Muscle layer of duodenum (tissue), 2 donors: ENCODE measurements around the gene ELF4.
A peak's percentile ranks its signal among the peaks of the same experiment; 100 is the strongest.

Experiments used
- H3K27ac ChIP-seq: one replicate; pipeline ENCODE4 v1.7.0; 2013; ENCODE audit warnings: mild to moderate bottlenecking, low read length
- H3K27me3 ChIP-seq: one replicate; pipeline ENCODE4 v1.7.0; 2013; ENCODE audit warnings: low read depth, mild to moderate bottlenecking, control low read depth, low read length
- H3K36me3 ChIP-seq, 2 donors: one replicate each; pipeline ENCODE4 v1.7.0; 2013; ENCODE audit warnings: low read length in 2 of 2, control low read depth in 1 of 2, mild to moderate bottlenecking in 1 of 2; ENCODE audit not compliant: insufficient read depth in 2 of 2, control insufficient read depth in 1 of 2
- H3K4me1 ChIP-seq, 2 donors: one replicate each; pipeline ENCODE4 v1.7.0; 2013; ENCODE audit warnings: low read length in 2 of 2, mild to moderate bottlenecking in 2 of 2, control low read depth in 1 of 2, moderate library complexity in 1 of 2; ENCODE audit not compliant: insufficient read depth in 2 of 2, control insufficient read depth in 1 of 2
- H3K4me3 ChIP-seq, 2 donors: one replicate each; pipeline ENCODE4 v1.7.0; 2013; ENCODE audit warnings: low read length in 2 of 2, low read depth in 1 of 2, mild to moderate bottlenecking in 1 of 2
- H3K9me3 ChIP-seq, 2 donors: one replicate each; pipeline ENCODE4 v1.7.0; 2013; ENCODE audit warnings: low read length in 2 of 2, control low read depth in 1 of 2, mild to moderate bottlenecking in 1 of 2; ENCODE audit not compliant: control insufficient read depth in 1 of 2
- donor health status: healthy.

The ELF4 gene

DNA sequence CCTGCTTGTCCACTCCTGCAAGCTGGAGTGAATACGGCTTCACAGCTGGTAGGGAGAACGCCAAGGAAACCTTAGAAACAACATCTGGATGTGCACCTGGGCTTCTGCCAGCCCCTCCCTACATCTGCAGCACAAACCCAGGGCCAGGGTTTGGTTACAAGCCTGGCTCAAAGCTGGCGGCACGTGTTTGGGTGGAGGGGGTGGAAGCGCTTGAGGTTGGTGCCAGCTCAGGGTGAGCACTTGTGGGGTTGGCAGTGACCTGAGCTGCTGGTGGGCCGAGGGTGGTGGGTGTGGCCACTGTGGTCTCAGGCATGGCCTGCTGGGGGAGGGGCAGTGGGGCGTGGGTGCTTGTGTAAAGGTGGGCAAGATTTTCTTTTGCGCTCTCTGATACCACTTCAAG, 15.6 kb downstream of the ELF4 start:
- Histone ChIP-seq H3K27me3 (no peaks in the 10 kb centered on the region), H3K4me1 (no peaks in the 10 kb centered on the region), H3K9me3 (no peaks in the 10 kb centered on the region), H3K36me3 (no peaks in the 10 kb centered on the region), H3K4me3 (no peak overlapping the region), H3K27ac (no peak overlapping the region)

- no peak overlapping the region for H3K27ac ChIP-seq
- H3K4me1 ChIP-seq, result no peaks in the 10 kb centered on the region
- H3K36me3 ChIP-seq, result no peaks in the 10 kb centered on the region
- no peaks in the 10 kb centered on the region for H3K27me3 ChIP-seq
- H3K4me3 ChIP-seq, result no peak overlapping the region
- no peaks in the 10 kb centered on the region for H3K9me3 ChIP-seq
Observed at GRCh38 chrX:130093271-130093670, 17.0 kb downstream of the ELF4 start.

GRCh38 chrX:130091980-130092522, 18.2 kb downstream of the ELF4 start:
- Histone ChIP-seq H3K27me3 (no peaks in the 10 kb centered on the region), H3K4me3 (no peak overlapping the region), H3K36me3 (no peaks in the 10 kb centered on the region)

DNA sequence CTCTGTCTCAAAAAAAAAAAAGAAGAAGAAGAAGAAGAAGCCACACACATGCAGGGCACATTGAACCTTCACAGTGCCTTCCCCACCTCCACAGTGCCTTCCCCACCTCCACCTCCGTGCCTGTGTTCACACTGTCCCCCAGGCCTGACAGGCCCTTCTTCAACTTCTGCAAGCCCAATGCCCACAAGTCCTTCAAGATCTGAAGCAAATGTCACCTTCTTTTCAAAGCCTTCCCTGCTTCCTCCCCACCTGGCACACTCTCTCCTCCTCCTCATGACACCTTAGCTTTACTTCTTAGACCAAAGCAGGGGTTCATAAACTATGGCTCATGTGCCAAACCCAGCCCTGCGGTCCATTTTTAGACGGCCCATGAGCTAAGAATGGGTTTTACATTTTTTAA, 19.9 kb downstream of the ELF4 start:
- H3K27ac ChIP-seq, result no peak overlapping the region
- no peaks in the 10 kb centered on the region for H3K27me3 ChIP-seq
- no peaks in the 10 kb centered on the region for H3K9me3 ChIP-seq
- peaks cover 0 to 2% of the 10 kb centered on the region in 2 donors for H3K4me1 ChIP-seq
- no peaks in the 10 kb centered on the region for H3K36me3 ChIP-seq
- H3K4me3 ChIP-seq, result no peak overlapping the region

More at GRCh38 chrX:130091980-130092522, 18.2 kb downstream of the ELF4 start:
- Histone ChIP-seq H3K27ac (peak overlapping the region; percentile 31), H3K4me1 (peaks cover 0 to 2% of the 10 kb centered on the region in 2 donors), H3K9me3 (no peaks in the 10 kb centered on the region)

DNA sequence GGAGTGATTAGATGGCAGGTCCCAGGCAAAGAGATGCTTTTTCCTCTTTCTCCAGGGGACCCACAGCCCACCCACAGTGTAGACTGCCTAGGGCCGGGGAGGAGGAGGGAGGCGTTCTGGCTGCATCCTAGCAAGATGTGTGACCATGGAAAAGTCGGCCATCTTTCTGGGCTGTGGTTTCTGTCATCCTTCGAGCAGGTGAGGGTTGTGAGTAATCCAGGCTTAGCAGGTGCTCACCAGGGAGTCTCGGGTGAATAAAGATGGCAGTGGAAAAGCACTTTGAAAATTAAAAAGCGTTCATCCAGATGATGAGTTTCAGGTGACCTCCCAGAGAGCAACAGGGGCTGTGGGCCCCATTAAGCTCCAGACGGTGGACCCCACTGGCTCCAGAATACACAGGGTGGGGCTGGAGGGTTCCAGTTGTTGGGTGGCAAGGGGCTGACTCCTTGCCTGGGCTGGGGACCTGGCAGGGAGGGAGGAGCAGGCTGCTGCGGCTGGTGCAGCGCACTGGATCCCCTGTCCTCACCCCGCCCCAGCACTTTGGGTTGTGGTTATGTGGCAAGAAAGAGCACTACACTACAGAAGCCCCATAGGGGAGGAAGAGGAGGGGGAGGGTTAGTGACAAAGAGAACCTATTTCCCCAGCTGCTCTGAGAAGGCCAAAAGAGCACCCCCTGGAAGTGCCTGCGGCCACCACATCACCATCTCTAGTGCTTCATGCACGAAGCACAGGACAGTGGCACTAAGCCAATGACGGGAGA, 23.7 kb downstream of the ELF4 start:
- Histone ChIP-seq H3K27ac (peak overlapping the region; percentile 21), H3K4me1 (peaks cover 0 to 9% of the 10 kb centered on the region in 2 donors), H3K4me3 (no peak overlapping the region), H3K27me3 (no peaks in the 10 kb centered on the region), H3K36me3 (no peaks in the 10 kb centered on the region), H3K9me3 (no peaks in the 10 kb centered on the region)

- Histone ChIP-seq H3K27ac (peak overlapping the region; percentile 21), H3K36me3 (no peaks in the 10 kb centered on the region), H3K4me3 (no peak overlapping the region), H3K4me1 (peaks cover 0 to 12% of the 10 kb centered on the region in 2 donors), H3K9me3 (no peaks in the 10 kb centered on the region), H3K27me3 (no peaks in the 10 kb centered on the region)
Observed at GRCh38 chrX:130085551-130086446, 24.5 kb downstream of the ELF4 start.

DNA sequence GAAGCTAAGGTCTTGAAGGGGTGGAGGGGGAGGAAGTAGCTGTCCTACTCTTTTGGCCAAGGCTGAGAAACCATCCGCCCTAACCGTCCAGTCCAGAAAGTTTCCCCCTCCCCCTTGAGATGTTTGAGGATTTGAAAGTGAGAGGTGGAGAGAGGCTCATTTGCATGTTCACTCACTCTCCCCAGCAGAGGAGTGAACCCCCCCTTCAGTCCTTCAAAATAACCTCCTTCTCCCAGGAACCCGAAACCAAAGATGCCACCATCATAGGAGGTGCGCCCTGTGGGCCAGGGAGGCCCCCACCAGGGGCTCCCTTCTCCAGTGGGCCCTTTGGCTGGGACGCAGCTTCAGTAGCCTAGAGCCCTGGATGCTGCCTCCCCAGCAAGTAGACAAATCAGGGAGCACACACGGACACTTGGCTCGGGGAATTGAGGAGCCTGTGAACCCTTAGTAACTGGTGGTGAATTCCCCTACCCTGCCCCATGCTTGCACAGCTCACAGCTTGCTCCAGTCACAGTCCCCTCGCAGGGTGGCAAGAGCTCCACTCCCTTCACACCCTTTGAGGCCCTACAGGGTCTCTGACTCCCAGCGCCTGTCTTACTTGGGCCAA, 25.6 kb downstream of the ELF4 start:
- H3K9me3 ChIP-seq, result no peaks in the 10 kb centered on the region
- H3K27ac ChIP-seq, result no peak overlapping the region
- no peaks in the 10 kb centered on the region for H3K36me3 ChIP-seq
- no peaks in the 10 kb centered on the region for H3K27me3 ChIP-seq
- H3K4me1 ChIP-seq, result peaks cover 0 to 12% of the 10 kb centered on the region in 2 donors
- H3K4me3 ChIP-seq, result no peak overlapping the region

GRCh38 chrX:130083656-130084382, 26.5 kb downstream of the ELF4 start:
- H3K4me3 ChIP-seq, result no peak overlapping the region
- no peaks in the 10 kb centered on the region for H3K9me3 ChIP-seq
- no peaks in the 10 kb centered on the region for H3K27me3 ChIP-seq
- H3K36me3 ChIP-seq, result no peaks in the 10 kb centered on the region
- H3K4me1 ChIP-seq, result peaks cover 0 to 12% of the 10 kb centered on the region in 2 donors
- H3K27ac ChIP-seq, result no peak overlapping the region

- Histone ChIP-seq H3K4me3 (no peak overlapping the region), H3K9me3 (no peaks in the 10 kb centered on the region), H3K27ac (no peak overlapping the region), H3K4me1 (peaks cover 0 to 12% of the 10 kb centered on the region in 2 donors), H3K36me3 (no peaks in the 10 kb centered on the region), H3K27me3 (no peaks in the 10 kb centered on the region)
Observed at GRCh38 chrX:130083107-130083490, 27.2 kb downstream of the ELF4 start.

- no peaks in the 10 kb centered on the region for H3K9me3 ChIP-seq
- peaks cover 0 to 12% of the 10 kb centered on the region in 2 donors for H3K4me1 ChIP-seq
- H3K27ac ChIP-seq, result peak overlapping the region; percentile 5
- no peak overlapping the region for H3K4me3 ChIP-seq
- H3K27me3 ChIP-seq, result no peaks in the 10 kb centered on the region
- H3K36me3 ChIP-seq, result no peaks in the 10 kb centered on the region
Observed at GRCh38 chrX:130082244-130083106, 27.8 kb downstream of the ELF4 start.
